Stimulated activated CD4-positive, alpha-beta T cell treated with anti-CD3 and anti-CD28 coated beads, Interleukin-12 subunit alpha, Interleukin-12 subunit beta, amount 100 ng/mL, for 4 hours (primary cell): ENCODE data around the gene SULT2A1.
"Not testable (repeated sequence)": the region's sequence is repeated elsewhere in the genome, so short reads cannot be mapped to it uniquely, and the experiment has no call there.

ENCODE experiments used
- DNase-seq: peaks from one replicate; pipeline ENCODE4 v3.0.0-alpha.2; 2020

Gene SULT2A1

GRCh38 chr19:47859838-47860237 is 26.3 kb downstream of the SULT2A1 start:
- DNase-seq: not testable (repeated sequence)

GRCh38 chr19:47858646-47859285 is 27.3 kb downstream of the SULT2A1 start, which contains the start of gene TPRX2:
Gene TPRX2 (plus strand): TSS chr19:47859235. CDS start chr19:47859247, 12 bp downstream.
- not testable (repeated sequence) for DNase-seq

- DNase-seq: not testable (repeated sequence)
Measured at GRCh38 chr19:47858231-47858630, 27.9 kb downstream of the SULT2A1 start.

- DNase-seq: no peak
Measured at GRCh38 chr19:47854459-47854858, 31.7 kb downstream of the SULT2A1 start.

- DNase-seq: no peak
Measured at GRCh38 chr19:47853003-47853402, 33.1 kb downstream of the SULT2A1 start.

GRCh38 chr19:47848823-47849473 is 37.2 kb downstream of the SULT2A1 start:
- peak; percentile 20 for DNase-seq

GRCh38 chr19:47848425-47848822 is 37.7 kb downstream of the SULT2A1 start:
- no peak for DNase-seq

- DNase-seq: no peak
Measured at GRCh38 chr19:47842941-47843340, 43.2 kb downstream of the SULT2A1 start.

- no peak for DNase-seq
Measured at GRCh38 chr19:47839913-47840312, 46.2 kb downstream of the SULT2A1 start.

GRCh38 chr19:47839411-47839810 is 46.7 kb downstream of the SULT2A1 start:
- no peak for DNase-seq

GRCh38 chr19:47836038-47836437 is 50.1 kb downstream of the SULT2A1 start:
- no peak for DNase-seq

- no peak for DNase-seq
Measured at GRCh38 chr19:47832723-47833122, 53.4 kb downstream of the SULT2A1 start.

- DNase-seq: no peak
Measured at GRCh38 chr19:47826800-47827199, 59.3 kb downstream of the SULT2A1 start.

GRCh38 chr19:47824396-47824795 is 61.7 kb downstream of the SULT2A1 start:
- DNase-seq: no peak

- no peak for DNase-seq
Measured at GRCh38 chr19:47821460-47822020, 64.6 kb downstream of the SULT2A1 start, which contains the start of gene CRX. Gene CRX (plus strand): TSS chr19:47821937. CDS start chr19:47834444, 12,507 bp downstream.
